IMR-90 (cell line): ENCODE measurements around the gene LRRC47. TPM values are rescaled to one million over a fixed set of nuclear protein-coding genes. Genes with fewer than 3 reads are reported as not detected.

Source experiments
- ATAC-seq: fragments of 200-7000 bp; cut with Tn5 transposase; 2 replicates; pipeline ENCODE4 v1.9.1; 2020; ENCODE audit warnings: low read depth, mild to moderate bottlenecking, moderate library complexity
- BruUV-seq: library from RNA; stranded (reverse); fragments of 400-500 nt; replicated peaks from 2 replicates; lab custom pipeline; 2021; lab: Mats Ljungman, UMichigan
- CTCF ChIA-PET: fragments of 300-600 bp; formaldehyde crosslinking; extraction: SDS; loops from one replicate; lab custom pipeline; 2021; ENCODE audit warnings: antibody characterized with exemption; lab: Yijun Ruan, JAX
- POLR2A ChIA-PET: fragments of 300-600 bp; sonication (Branson Sonifier 250); formaldehyde crosslinking; loops from one replicate; lab custom pipeline; 2022; ENCODE audit warnings: antibody characterized with exemption; ENCODE audit not compliant: unreplicated experiment; lab: Charles Lee
- DNase-seq: peaks from one replicate; pipeline ENCODE4 v3.0.0; 2013
- H2AFZ ChIP-seq: replicated peaks from 2 replicates; pipeline ENCODE3; 2013; ENCODE audit warnings: low read length, mild to moderate bottlenecking; ENCODE audit not compliant: poor library complexity
- H2AK5ac ChIP-seq: 2 replicates; pipeline ENCODE4 v1.6.1; 2013; ENCODE audit warnings: low read depth, low read length, inconsistent platforms
- H2AK9ac ChIP-seq: replicated peaks from 2 replicates; pipeline ENCODE3; 2013; ENCODE audit warnings: mild to moderate bottlenecking, low read depth, low read length, moderate library complexity; ENCODE audit not compliant: poor library complexity
- H2BK120ac ChIP-seq: 2 replicates; pipeline ENCODE4 v1.6.1; 2013; ENCODE audit warnings: low read depth, low read length, inconsistent platforms
- H2BK15ac ChIP-seq: 3 replicates; pipeline ENCODE4 v1.6.1; 2013; ENCODE audit warnings: low read depth, low read length, inconsistent platforms
- H2BK20ac ChIP-seq: 2 replicates; pipeline ENCODE4 v1.6.1; 2013; ENCODE audit warnings: low read depth, mild to moderate bottlenecking, inconsistent platforms, low read length, moderate library complexity
- H2BK5ac ChIP-seq: 2 replicates; pipeline ENCODE4 v1.6.1; 2013; ENCODE audit warnings: mild to moderate bottlenecking, low read depth, low read length, inconsistent platforms; ENCODE audit not compliant: poor library complexity, severe bottlenecking
- H3K14ac ChIP-seq: replicated peaks from 2 replicates; pipeline ENCODE4 v1.6.1; 2013; ENCODE audit warnings: low read depth, low read length, inconsistent platforms
- H3K18ac ChIP-seq: 2 replicates; pipeline ENCODE4 v1.6.1; 2013; ENCODE audit warnings: low read depth, low read length, control low read depth
- H3K23ac ChIP-seq: 2 replicates; pipeline ENCODE4 v1.6.1; 2013; ENCODE audit warnings: low read depth, low read length, inconsistent platforms
- H3K27ac ChIP-seq: 2 replicates; pipeline ENCODE4 v1.5.1; 2013; ENCODE audit warnings: mild to moderate bottlenecking, control low read depth, low read length; ENCODE audit not compliant: insufficient read depth
- H3K27me3 ChIP-seq: 2 replicates; pipeline ENCODE4 v1.6.1; 2013; ENCODE audit warnings: low read length; ENCODE audit not compliant: control insufficient read depth, insufficient read depth
- H3K36me3 ChIP-seq: 2 replicates; pipeline ENCODE4 v1.6.1; 2013; ENCODE audit warnings: low read length, mixed read lengths; ENCODE audit not compliant: control insufficient read depth, insufficient read depth
- H3K4ac ChIP-seq: 2 replicates; pipeline ENCODE4 v1.6.1; 2013; ENCODE audit warnings: low read depth, low read length, inconsistent platforms
- H3K4me1 ChIP-seq: 2 replicates; pipeline ENCODE4 v1.6.1; 2013; ENCODE audit warnings: low read length, mixed read lengths; ENCODE audit not compliant: control insufficient read depth, insufficient read depth
- H3K4me2 ChIP-seq: 2 replicates; pipeline ENCODE4 v1.6.1; 2013; ENCODE audit warnings: low read depth, mild to moderate bottlenecking, control low read depth, low read length, moderate library complexity
- H3K4me3 ChIP-seq: 2 replicates; pipeline ENCODE4 v1.5.1; 2013; ENCODE audit warnings: low read depth, mild to moderate bottlenecking, control low read depth, low read length, moderate library complexity; ENCODE audit not compliant: insufficient read depth
- H3K56ac ChIP-seq: 2 replicates; pipeline ENCODE4 v1.6.1; 2013; ENCODE audit warnings: low read length, inconsistent platforms; ENCODE audit not compliant: insufficient read depth; ENCODE audit errors: extremely low read depth
- H3K79me1 ChIP-seq, 2 experiments: 2 replicates each; pipeline ENCODE4 v1.6.1; 2013; ENCODE audit warnings: low read length in 2 of 2, inconsistent platforms in 1 of 2, low read depth in 1 of 2
- H3K9ac ChIP-seq: 2 replicates; pipeline ENCODE4 v1.6.1; 2013; ENCODE audit warnings: low read depth, low read length, control low read depth
- H3K9me1 ChIP-seq: 2 replicates; pipeline ENCODE4 v1.6.1; 2013; ENCODE audit warnings: low read length, inconsistent platforms; ENCODE audit not compliant: insufficient read depth
- H3K9me3 ChIP-seq: 2 replicates; pipeline ENCODE4 v1.6.1; 2013; ENCODE audit warnings: low read length; ENCODE audit not compliant: control insufficient read depth, insufficient read depth
- H4K20me1 ChIP-seq: 2 replicates; pipeline ENCODE4 v1.6.1; 2013; ENCODE audit warnings: low read length, inconsistent platforms; ENCODE audit not compliant: insufficient read depth
- H4K5ac ChIP-seq: 2 replicates; pipeline ENCODE4 v1.6.1; 2013; ENCODE audit warnings: mild to moderate bottlenecking, low read depth, low read length, control low read depth
- H4K8ac ChIP-seq, 2 experiments: 2 replicates each; pipeline ENCODE4 v1.6.1; 2013; ENCODE audit warnings: low read depth in 2 of 2, low read length in 2 of 2, control low read depth in 1 of 2, inconsistent platforms in 1 of 2
- H4K91ac ChIP-seq: 2 replicates; pipeline ENCODE4 v1.6.1; 2013; ENCODE audit warnings: low read depth, low read length, inconsistent platforms; ENCODE audit not compliant: insufficient read depth
- BHLHE40 ChIP-seq: fragments of 150-350 bp; IDR thresholded peaks from 2 replicates; pipeline ENCODE4 v1.6.1; 2016; ENCODE audit warnings: mild to moderate bottlenecking, low read depth, low read length
- CEBPB ChIP-seq: IDR thresholded peaks from 2 replicates; pipeline ENCODE4 v1.6.1; 2012; ENCODE audit warnings: low read depth, low read length, improper control_type of control experiment
- CHD1 ChIP-seq: IDR thresholded peaks from 2 replicates; pipeline ENCODE4 v1.6.1; 2012; ENCODE audit warnings: low read depth, low read length, improper control_type of control experiment
- FOS ChIP-seq: fragments of 150-350 bp; IDR thresholded peaks from 2 replicates; pipeline ENCODE4 v1.6.1; 2016; ENCODE audit warnings: low read depth, low read length
- MAFK ChIP-seq: IDR thresholded peaks from 2 replicates; pipeline ENCODE4 v1.6.1; 2012; ENCODE audit warnings: low read depth, low read length, improper control_type of control experiment
- MAZ ChIP-seq: IDR thresholded peaks from 2 replicates; pipeline ENCODE4 v1.6.1; 2012; ENCODE audit warnings: low read depth, mild to moderate bottlenecking, low read length, improper control_type of control experiment, moderate library complexity, borderline replicate concordance
- MXI1 ChIP-seq: IDR thresholded peaks from 2 replicates; pipeline ENCODE4 v1.6.1; 2012; ENCODE audit warnings: low read depth, mild to moderate bottlenecking, low read length, moderate library complexity, borderline replicate concordance
- POLR2A ChIP-seq: IDR thresholded peaks from 2 replicates; pipeline ENCODE4 v1.6.1; 2012; ENCODE audit warnings: mild to moderate bottlenecking, low read depth, low read length
- RCOR1 ChIP-seq: IDR thresholded peaks from 2 replicates; pipeline ENCODE4 v1.6.1; 2012; ENCODE audit warnings: mild to moderate bottlenecking, low read length, improper control_type of control experiment; ENCODE audit not compliant: insufficient replicate concordance
- RFX5 ChIP-seq: IDR thresholded peaks from 2 replicates; pipeline ENCODE4 v1.8.0; 2012; ENCODE audit warnings: low read depth, mild to moderate bottlenecking, low read length, moderate library complexity
- SMC3 ChIP-seq: fragments of 150-350 bp; IDR thresholded peaks from 2 replicates; pipeline ENCODE4 v1.6.1; 2016; ENCODE audit warnings: low read depth, mild to moderate bottlenecking, antibody characterized with exemption, low read length, moderate library complexity
- USF2 ChIP-seq: fragments of 150-350 bp; IDR thresholded peaks from 2 replicates; pipeline ENCODE4 v1.6.1; 2017; ENCODE audit warnings: mild to moderate bottlenecking, antibody characterized with exemption, low read length, low read depth
- WGBS, 2 experiments: methylation state at CpG; one replicate each; pipeline versions ENCODE4 v1.1.5 to v1.1.7; 2013; ENCODE audit warnings: missing lambda C conversion rate in 2 of 2; ENCODE audit not compliant: insufficient read length in 1 of 2; ENCODE audit errors: extremely low coverage in 2 of 2; 5-methylcytosine and 5-hydroxymethylcytosine counted together
- dilution Hi-C: fragments of 300-500 bp; cut with HindIII; formaldehyde crosslinking; loops from one replicate; pipeline ENCODE4 v1.14.3; 2018; ENCODE audit warnings: low sequenced_read_pairs; ENCODE audit not compliant: unreplicated experiment
- in situ Hi-C: fragments of 300-500 bp; cut with MboI; formaldehyde crosslinking; loops from 3 replicates; pipeline ENCODE4 v1.14.3; 2019; ENCODE audit warnings: low sequenced_read_pairs, inconsistent platforms, mixed read lengths
- intact Hi-C: fragments of 100-400 bp; cut with micrococcal nuclease; formaldehyde crosslinking; loops from 2 replicates; pipeline ENCODE4 v1.10.0; 2022
- polyA plus RNA-seq, 3 experiments: library from polyadenylated mRNA; depleted of rRNA; stranded (reverse); fragments of >200 nt; gene quantifications; 2 replicates each; pipeline ENCODE4 v1.2.3, GENCODE V29; 2012; ENCODE audit warnings: low replicate concordance in 1 of 3
- total RNA-seq: library from RNA; depleted of rRNA; stranded (reverse); fragments of >200 nt; gene quantifications from 2 replicates; pipeline ENCODE4 v1.2.3, GENCODE V29; 2012

LRRC47 gene
- total and polyA plus RNA-seq, 2 of the 4 experiments (the other 2 are of a cell fraction): 15.2 to 19.7 TPM

- ChIA-PET POLR2A (no interaction called here), CTCF (no interaction called here)
- Histone ChIP-seq H3K9ac (no peak overlapping the region), H3K4me2 (no peak overlapping the region), H2BK120ac (no peak overlapping the region), H3K9me3 (no peaks in the 10 kb centered on the region), H2AK5ac (no peak overlapping the region), H3K4me3 (no peak overlapping the region), H2AFZ (no peak overlapping the region), H2BK15ac (no peak overlapping the region), H4K5ac (no peak overlapping the region), H3K4me1 (peaks cover 8% of the 10 kb centered on the region; the same call in 1 of the 2 replicates), H3K18ac (no peak overlapping the region), H3K36me3 (peaks cover 34% of the 10 kb centered on the region), H4K91ac (no peak overlapping the region), H3K56ac (no peak overlapping the region), H3K27ac (no peak overlapping the region), H2AK9ac (no peak overlapping the region), H3K14ac (no peak overlapping the region), H4K8ac (no peak overlapping the region), H3K9me1 (peaks cover 10% of the 10 kb centered on the region; the same call in 1 of the 2 replicates), H3K27me3 (no peaks in the 10 kb centered on the region), H4K20me1 (no peaks in the 10 kb centered on the region; the same call in 1 of the 2 replicates), H3K23ac (no peak overlapping the region), H3K4ac (no peak overlapping the region), H3K79me1 (peaks cover 15 to 27% of the 10 kb centered on the region in 2 experiments), H2BK5ac (no peak overlapping the region), H2BK20ac (no peak overlapping the region)
- 100% methylated on average over 2 of the region's 4 CpGs; no CpG with 5 or more reads in 1 of the 2 experiments for WGBS, 2 experiments
- ATAC-seq: no peak
- no TSS peak for BruUV-seq
- intact Hi-C loops: no loop called here
- TF ChIP-seq SMC3: no peak
- no peak for TF ChIP-seq FOS
- TF ChIP-seq CHD1: no peak
- no peak for TF ChIP-seq RFX5
- TF ChIP-seq CEBPB: no peak
- TF ChIP-seq BHLHE40: no peak
- TF ChIP-seq RCOR1: no peak
- no peak for TF ChIP-seq MAFK
- TF ChIP-seq USF2: no peak
- TF ChIP-seq MXI1: no peak
- TF ChIP-seq POLR2A: no peak
- TF ChIP-seq MAZ: no peak
- DNase-seq: no peak
- in situ Hi-C loops: no loop called here
- dilution Hi-C loops: no loop called here
These were observed 52.9 kb downstream of the LRRC47 start for GRCh38 chr1:3743421-3743820.
